CD4-positive, alpha-beta T cell treated with Interferon gamma for 1 hour (primary cell): ENCODE results near the gene BBC3.

Experiments used
- DNase-seq: peaks from one replicate; pipeline ENCODE4 v3.0.0-alpha.2; 2020

Gene BBC3

DNA sequence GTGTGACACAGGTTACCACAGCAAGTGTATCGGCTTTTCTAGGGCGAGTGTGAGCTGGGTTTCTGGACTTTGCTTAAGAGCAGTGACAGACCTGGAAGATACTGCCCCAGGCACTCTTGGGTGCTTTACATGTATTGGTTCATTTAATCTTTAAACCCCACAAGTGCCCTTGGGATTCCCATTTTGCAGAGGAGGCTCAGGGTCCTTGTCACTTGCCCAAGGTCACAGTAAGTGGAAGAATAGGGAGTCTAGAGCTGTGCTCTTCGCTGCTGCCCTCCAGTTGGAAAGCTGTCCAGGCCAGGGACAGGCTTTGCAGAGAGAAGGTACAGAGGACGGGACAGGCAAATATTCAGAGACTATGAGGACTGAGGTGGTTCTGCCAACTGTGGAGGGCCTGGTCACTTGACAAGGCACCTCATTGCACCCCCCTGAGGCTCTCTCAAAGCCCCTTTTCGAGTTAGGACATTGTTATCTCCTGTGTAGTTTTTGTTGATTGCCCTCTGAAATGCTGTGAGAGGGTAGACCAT is 42.4 kb downstream of the BBC3 start:
- no peak for DNase-seq

DNA sequence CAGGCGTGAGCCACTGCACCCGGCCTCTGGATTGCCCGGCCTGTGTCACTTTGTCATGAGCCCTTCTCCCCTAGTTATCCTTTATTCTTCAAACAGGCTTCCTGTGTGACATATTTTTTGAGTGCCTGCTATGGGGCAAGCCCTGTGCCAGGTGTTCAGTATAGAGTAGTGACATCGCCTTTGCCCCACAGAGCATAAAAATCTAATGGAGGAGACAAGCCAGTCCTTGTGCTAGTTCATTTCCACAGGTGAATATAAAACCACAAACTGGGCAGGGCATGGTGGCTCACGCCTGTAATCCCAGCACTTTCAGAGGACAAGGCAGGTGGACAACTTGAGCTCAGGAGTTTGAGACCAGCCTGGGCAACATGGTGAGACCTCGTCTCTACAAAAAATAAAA is 43.2 kb downstream of the BBC3 start:
- DNase-seq, result no peak

DNA sequence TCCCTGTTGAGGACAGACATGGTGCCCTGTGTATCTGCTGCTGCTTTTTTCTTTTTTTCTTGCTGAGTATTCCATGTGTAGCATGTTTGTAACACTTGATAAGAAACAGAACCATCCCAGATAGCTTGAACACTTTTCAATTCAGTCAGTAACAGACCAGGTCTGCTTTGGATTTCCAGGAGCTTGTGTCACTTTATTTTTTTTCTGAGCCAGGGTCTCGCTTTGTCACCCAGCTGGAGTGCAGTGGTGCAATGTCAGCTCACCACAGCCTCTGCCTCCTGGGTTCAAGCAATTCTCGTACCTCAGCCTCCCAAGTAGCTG is 43.7 kb downstream of the BBC3 start:
- DNase-seq, result no peak

DNA sequence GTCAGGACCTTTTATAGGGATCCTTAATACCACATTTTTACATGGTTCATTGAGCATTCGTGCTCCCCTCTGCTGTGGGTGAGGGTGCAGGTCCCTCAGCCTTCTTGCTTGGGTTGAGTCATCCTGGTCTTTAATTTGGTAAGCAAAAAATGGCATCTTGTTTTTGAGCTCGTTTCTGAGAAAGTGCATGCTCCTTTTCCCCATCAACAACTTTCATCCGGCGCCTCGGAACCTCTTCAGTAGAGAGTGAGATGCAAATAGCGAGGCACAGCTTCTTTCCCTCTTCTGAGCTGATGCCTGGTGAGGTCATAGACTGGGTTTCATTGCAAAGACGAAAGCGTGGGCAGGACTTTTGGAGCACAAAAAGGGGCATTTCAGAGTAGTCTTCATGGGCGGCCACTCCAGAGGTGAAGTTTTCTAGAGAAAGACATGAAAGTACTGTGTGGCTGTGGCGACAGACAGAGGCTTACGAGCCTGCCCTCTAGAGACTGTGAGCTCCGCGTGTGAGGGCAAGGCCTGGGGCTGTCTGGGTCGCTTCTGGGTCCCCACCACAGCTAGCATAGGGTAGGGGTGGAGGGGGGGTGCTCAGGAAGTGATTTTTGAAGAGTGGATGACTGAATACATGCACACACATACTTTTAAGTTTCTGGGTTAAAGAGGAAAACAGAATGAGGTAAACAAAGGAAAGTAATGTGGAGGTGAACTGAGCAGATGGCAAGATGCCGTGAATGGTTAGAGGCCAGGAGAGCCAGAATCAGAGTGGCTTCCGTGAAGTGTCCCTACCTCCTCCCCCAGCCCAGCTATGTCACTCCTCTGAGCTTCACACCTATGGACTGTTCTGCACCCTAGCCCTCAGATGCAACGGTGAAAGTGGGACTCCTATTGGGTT is 44.3 kb downstream of the BBC3 start:
- peak; percentile 77 for DNase-seq

DNA sequence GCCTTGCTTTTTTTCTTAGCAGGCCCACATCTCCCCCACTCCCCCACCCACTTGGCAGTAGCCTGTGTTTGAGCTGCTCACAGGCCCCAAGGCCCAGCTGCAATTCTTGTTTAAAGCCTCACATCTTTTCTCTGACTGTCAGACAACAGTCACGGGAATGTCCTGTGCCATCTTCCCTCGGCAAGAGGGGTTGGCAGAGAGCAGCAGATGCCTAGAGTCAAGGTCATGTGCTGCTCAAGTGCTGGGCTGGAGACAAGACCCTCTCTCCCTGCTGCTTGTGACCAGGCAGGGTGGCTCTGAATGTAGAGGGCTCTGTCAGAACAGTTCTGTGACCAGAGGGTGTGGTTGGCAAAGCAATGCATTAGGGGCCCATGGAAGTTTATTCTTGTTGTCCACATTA is 47.4 kb downstream of the BBC3 start:
- DNase-seq, result no peak

DNA sequence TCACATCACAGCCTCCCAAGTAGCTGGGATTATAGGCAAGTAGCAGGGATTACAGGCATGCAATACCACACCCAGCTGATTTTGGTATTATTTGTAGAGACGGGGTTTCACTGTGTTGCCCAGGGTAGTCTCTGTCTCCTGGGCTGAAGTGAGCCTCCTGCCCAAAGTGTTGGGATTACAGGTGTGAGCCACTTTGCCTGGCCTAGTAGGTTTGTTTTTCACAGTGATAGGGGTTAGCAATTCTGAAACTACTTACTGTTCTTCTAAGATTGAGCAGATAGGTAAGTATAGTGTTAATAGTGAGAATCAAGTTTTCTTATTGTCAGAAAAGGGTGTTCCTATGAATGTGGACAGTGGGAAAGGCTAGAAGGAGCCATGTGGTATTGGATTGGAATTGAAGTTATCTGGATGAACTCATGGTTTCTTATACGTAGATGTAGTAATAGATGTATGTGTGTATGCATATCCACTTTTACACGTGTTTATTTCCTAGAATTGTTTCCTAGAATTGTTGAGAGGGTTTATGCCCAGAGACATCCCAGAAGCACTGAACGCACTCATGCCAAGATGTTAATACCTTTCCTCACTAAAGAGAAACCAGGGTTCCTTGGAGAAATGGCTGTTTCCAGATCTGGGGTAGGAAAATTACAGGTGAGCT is 51.2 kb downstream of the BBC3 start:
- no peak for DNase-seq

DNA sequence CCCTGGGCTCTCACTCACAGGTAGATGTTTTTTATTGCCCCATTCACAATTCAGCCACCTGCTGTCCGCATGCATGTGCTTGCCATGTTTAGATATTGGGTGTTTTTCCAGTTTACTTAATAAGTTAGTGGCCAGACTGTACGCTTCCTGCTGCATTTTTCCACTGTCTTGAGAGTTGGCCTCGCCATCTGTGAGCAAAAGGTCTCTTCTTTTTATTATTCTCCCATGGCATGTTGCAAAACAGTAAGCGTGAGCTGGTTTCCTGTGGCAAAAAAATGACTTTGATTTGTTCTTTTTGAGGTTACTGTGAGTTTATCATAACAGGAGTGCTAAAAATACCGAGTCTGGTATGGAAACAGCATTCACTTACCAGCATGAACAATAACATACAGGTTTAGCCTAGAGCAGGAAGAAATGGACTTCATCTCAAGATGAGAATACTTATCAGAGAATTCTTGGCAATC is 54.3 kb downstream of the BBC3 start:
- no peak for DNase-seq

DNA sequence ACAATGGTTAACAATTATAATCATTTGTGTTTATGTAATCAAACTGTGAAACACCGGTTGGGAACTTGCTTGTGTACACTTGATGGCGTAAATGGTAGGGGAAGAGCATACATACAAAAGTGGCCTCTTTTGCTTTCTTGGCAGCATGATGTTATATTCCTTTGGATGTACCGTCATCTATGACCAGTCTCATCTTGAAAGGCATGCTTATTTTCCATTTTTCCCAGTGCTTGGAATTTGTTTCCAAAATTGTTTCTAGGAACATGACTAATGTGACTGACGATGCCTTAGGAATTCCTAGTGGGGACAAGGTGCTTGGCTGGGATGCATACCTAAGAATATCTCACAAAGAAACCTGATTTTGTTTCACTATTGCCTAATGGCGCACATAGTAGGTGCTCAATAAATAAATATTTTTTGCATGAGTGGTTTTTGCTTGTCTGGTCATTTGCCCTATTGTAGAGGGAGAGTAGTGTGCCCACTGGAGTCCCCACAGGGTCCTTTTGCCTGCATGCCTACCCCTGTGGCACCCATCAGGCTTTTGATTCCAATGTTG is 54.9 kb downstream of the BBC3 start:
- no peak for DNase-seq

DNA sequence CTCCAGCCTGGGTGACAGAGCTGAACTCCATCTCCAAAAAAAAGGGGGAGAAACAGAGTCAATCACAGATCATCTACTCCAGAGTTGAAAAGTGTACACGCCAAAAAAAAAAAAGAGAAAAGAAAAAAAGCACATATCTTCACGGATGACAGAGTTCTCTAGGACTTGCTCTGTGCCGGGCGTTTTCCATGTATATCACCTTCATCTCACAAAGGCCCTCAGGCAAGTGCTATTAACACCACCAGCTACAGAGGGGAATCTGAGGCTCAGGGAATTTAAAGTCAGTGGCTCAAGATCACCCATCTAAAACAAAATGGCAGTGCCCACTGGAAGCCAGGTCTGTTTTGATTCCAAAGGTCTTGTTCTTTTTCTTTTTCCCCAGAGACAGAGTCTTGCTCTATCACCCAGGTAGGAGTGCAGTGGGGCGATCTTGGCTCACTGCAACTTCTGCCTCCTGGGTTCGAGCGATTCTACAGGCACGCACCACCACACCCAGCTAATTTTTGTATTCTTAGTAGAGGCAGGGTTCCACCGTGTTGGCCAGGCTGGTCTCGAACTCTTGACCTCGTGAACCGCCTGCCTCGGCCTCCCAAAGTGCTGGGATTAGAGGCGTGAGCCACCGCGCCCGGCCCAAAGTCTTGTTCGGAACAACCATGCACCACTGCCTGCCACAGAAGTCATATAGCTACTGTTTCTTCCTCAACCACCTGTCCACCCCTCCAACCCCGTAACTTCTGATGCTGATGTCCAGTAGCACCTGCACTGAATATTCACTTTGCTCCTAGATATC is 58.1 kb downstream of the BBC3 start:
- DNase-seq, result no peak
